Mesodermal cell (in vitro differentiated cells): ENCODE data around the gene POLR2A.
"Not testable (repeated sequence)": the region's sequence is repeated elsewhere in the genome, so short reads cannot be mapped to it uniquely, and the experiment has no call there.

ENCODE experiments used
- H3K27ac ChIP-seq: 2 replicates; pipeline ENCODE4 v1.7.0; 2013; ENCODE audit warnings: mild to moderate bottlenecking, low read depth, low read length, moderate library complexity; ENCODE audit not compliant: severe bottlenecking
- H3K36me3 ChIP-seq: 2 replicates; pipeline ENCODE4 v1.7.1; 2013; ENCODE audit warnings: mild to moderate bottlenecking, low read length, moderate library complexity; ENCODE audit not compliant: control insufficient read depth, insufficient read depth
- H3K4me1 ChIP-seq: one replicate; pipeline ENCODE4 v1.7.1; 2013; ENCODE audit warnings: mild to moderate bottlenecking, low read length; ENCODE audit not compliant: insufficient read depth, control insufficient read depth, poor library complexity, severe bottlenecking
- H3K4me3 ChIP-seq: 2 replicates; pipeline ENCODE4 v1.7.0; 2013; ENCODE audit warnings: low read length, control low read depth, mild to moderate bottlenecking; ENCODE audit not compliant: insufficient read depth, poor library complexity, severe bottlenecking; ENCODE audit errors: extremely low read depth
- H3K9me3 ChIP-seq: 2 replicates; pipeline ENCODE4 v1.7.1; 2013; ENCODE audit warnings: mild to moderate bottlenecking, low read length, moderate library complexity; ENCODE audit not compliant: control insufficient read depth
- WGBS, 2 experiments: methylation state at CpG; one replicate each; pipeline ENCODE4 v1.1.5; 2013; ENCODE audit warnings: missing lambda C conversion rate in 2 of 2; ENCODE audit not compliant: insufficient coverage in 2 of 2; 5-methylcytosine and 5-hydroxymethylcytosine counted together

POLR2A gene

DNA sequence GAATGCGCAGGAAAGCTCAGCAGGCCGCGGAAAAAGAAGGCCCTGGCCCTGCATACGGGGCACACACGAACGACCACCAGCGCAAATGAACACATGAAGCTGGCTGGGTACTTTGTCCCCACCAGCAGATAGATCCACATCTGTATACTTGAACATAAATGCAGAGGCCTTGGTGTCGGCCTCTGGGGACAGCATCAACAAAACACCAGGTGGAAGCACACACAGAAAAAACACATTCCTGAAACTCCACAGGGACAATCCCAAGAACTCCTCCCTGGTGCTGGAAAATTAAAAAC is 4.1 kb upstream of the POLR2A start:
- 19 to 24% methylated on average over 6 to 8 of the region's 8 CpGs for WGBS, 2 experiments
- Histone ChIP-seq H3K27ac (peak overlapping the region; percentile 83), H3K4me3 (peak overlapping the region; percentile 72), H3K4me1 (peaks cover 40% of the 10 kb centered on the region), H3K36me3 (no peaks in the 10 kb centered on the region), H3K9me3 (no peaks in the 10 kb centered on the region)

DNA sequence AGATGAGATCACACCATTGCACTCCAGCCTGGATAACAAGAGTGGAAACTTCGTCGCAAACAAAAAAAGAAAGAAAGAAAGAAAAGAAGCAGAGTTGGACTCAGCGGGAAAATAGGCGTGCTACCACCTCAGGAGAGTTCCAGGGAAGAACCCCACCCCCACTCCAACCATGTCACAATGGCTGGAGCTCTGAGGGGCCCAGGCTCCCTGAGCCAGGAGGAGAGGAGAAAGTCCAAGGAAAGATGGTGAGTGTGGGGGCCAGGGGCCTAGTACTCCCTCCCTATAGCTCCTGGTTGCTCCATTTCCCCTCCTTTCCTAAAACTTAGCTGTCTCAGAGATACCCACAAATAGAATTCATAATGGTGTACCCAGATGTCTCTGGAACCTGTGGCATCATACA is 2.9 kb upstream of the POLR2A start, which contains the start of gene SLC35G6:
TSS of gene SLC35G6 (plus strand) at position 172 of the 400 bp plus-strand sequence. CDS start at position 243, 71 bp downstream.
- 80% methylated on average over 1 of the region's 4 CpGs; no CpG with 5 or more reads in 1 of the 2 experiments for WGBS, 2 experiments
- not testable (repeated sequence) for H3K36me3 ChIP-seq, H3K9me3 ChIP-seq
- Histone ChIP-seq H3K4me3 (peak within 1 kb of the TSS; percentile 72), H3K27ac (peak within 1 kb of the TSS; percentile 83), H3K4me1 (peaks cover 44% of the 10 kb centered on the region)

DNA sequence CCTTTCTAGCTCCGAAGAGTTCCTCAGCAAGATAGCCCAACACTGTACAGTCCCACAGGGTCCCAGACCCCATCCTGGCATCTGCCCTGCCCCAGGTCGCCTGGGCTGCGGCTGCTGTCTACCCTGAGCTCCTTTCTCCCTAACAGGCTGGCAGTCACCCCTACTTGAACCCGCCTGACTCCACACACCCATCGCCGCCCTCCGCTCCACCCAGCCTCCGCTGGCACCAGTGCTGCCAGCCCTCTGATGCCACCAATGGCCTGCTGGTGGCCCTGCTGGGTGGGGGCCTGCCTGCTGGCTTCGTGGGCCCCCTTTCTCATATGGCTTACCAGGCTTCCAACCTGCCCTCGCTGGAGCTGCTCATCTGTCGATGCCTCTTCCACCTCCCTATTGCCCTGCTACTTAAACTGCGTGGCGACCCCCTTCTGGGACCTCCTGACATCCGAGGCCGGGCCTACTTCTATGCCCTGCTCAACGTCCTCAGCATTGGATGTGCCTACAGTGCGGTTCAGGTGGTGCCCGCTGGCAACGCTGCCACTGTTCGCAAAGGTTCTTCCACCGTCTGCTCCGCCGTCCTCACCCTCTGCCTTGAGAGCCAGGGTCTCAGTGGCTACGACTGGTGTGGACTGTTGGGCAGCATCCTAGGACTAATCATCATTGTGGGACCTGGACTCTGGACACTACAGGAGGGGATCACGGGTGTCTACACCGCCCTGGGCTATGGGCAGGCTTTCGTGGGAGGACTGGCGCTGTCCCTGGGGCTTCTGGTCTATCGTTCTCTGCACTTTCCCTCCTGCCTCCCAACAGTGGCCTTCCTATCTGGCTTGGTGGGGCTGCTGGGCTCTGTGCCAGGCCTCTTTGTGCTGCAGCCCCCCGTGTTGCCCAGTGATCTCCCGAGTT is 2.1 kb upstream of the POLR2A start:
- WGBS, 2 experiments, result 94 to 95% methylated on average over 13 to 23 of the region's 31 CpGs
- H3K4me3 ChIP-seq, H3K9me3 ChIP-seq, H3K27ac ChIP-seq: not testable (repeated sequence)
- Histone ChIP-seq H3K4me1 (peaks cover 44% of the 10 kb centered on the region), H3K36me3 (peaks cover 14% of the 10 kb centered on the region)

DNA sequence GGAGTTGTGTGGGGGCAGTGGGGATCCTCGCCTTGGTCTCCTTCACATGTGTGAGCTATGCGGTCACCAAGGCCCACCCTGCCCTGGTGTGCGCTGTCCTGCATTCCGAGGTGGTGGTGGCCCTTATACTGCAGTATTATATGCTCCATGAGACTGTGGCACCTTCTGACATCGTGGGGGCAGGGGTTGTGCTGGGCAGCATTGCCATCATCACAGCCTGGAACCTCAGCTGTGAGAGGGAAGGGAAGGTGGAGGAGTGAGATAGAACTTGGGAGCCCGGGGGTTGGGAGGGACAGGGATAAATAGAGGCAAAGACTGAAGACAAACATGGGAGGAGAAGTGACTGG is 1.5 kb upstream of the POLR2A start:
- WGBS, 2 experiments, result 43 to 100% methylated on average over 1 to 2 of the region's 6 CpGs
- H3K36me3 ChIP-seq, result peaks cover 20% of the 10 kb centered on the region
- peak overlapping the region; percentile 60 for H3K4me3 ChIP-seq
- H3K27ac ChIP-seq, result peak overlapping the region; percentile 99
- H3K4me1 ChIP-seq, result peaks cover 39% of the 10 kb centered on the region
- not testable (repeated sequence) for H3K9me3 ChIP-seq

DNA sequence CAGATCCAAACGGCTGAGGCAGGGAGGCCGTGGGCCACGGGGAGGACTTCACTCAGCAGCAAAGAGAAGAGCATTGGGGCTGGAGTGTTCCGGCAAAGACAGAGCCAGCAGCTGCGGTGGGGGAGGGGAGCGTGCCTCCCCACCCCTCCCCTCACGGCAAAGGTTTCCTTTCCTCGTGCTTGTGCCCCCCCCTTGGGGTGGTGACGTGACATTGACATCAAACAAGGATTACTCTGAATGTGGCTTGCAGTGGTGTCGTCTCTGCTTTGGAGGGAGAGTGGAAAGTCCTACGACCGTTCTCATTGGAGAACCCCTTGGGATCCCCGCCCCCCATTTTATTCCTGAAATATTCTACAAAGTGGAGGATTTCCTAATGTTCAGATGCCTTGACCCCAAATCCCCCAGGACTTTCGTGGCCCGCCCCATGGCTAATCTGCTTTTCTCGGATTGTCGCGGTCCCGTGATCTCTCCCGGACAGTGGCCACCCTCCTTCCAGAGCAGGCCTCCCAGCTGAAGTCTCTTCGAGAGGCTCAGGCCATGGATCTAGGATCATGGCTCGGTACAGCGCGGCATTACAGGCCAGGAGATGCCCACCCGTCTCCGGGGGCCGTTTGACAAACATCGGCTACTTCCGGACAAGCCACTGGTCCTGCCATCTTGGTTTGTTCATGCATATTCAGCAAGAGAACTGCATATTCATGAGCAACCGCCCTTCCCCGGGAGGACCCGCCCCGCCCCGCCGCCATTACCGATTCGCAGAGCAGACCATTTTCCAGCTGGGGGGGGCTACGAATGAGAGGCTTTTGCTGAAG is 705 bp upstream of the POLR2A start:
- 2 to 3% methylated on average over 20 to 26 of the region's 38 CpGs for whole genome bisulfite sequencing, 2 experiments
- peak overlapping the region; percentile 60 for H3K4me3 ChIP-seq
- peak overlapping the region; percentile 99 for H3K27ac ChIP-seq
- peaks cover 22% of the 10 kb centered on the region for H3K36me3 ChIP-seq
- no peaks in the 10 kb centered on the region for H3K9me3 ChIP-seq
- H3K4me1 ChIP-seq, result peaks cover 36% of the 10 kb centered on the region

DNA sequence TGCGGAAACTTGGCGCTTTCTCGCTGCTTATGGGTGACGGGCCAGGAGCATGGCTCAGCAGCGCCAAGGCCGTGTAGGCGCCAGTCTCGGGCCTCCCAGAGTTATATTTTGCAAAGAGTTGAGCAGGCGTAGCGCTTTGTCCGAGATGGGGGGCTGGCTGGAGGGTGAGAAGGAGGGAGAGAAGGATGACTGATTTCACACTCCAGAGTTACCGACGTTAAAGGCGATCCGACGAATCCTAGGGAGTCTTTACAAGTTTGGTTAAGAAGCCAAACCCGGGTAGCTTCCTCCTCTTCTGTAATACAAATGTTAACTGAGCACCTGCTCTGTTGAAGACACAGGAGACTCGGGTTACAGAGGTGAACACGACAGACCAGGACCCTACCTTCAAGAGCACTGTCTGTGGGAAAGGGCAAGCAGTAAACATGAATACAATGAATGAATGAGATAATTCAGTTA is 782 bp downstream of the POLR2A start:
- Histone ChIP-seq H3K4me3 (peak overlapping the region; percentile 60), H3K36me3 (peaks cover 35% of the 10 kb centered on the region), H3K4me1 (peaks cover 33% of the 10 kb centered on the region), H3K27ac (peak overlapping the region; percentile 74), H3K9me3 (no peaks in the 10 kb centered on the region)
- WGBS, 2 experiments, result 0 to 4% methylated on average over 11 to 18 of the region's 19 CpGs

DNA sequence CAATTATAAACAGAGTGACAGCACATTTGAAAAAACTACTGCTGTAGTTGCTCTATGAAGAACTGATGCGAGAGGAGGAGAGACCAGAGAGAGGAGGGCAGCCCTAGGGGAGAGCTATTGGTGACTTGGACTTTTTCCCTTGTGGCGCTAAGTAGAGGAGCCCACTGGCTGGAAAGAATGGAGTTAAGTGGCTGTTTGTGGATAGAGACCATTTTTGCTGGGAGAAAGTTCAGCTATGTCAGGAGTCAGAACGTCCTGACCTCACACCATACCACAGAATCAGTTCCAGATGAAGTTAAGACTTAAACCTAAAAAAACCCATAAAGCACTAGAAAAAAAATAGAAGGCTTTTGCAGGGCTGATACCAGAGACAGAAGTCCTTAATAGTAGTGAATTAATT is 2.0 kb downstream of the POLR2A start:
- Histone ChIP-seq H3K4me1 (peaks cover 24% of the 10 kb centered on the region), H3K9me3 (no peaks in the 10 kb centered on the region), H3K27ac (no peak overlapping the region), H3K36me3 (peaks cover 48% of the 10 kb centered on the region), H3K4me3 (peak overlapping the region; percentile 60)
- 93% methylated on average over 2 of the region's 3 CpGs; no CpG with 5 or more reads in 1 of the 2 experiments for WGBS, 2 experiments

DNA sequence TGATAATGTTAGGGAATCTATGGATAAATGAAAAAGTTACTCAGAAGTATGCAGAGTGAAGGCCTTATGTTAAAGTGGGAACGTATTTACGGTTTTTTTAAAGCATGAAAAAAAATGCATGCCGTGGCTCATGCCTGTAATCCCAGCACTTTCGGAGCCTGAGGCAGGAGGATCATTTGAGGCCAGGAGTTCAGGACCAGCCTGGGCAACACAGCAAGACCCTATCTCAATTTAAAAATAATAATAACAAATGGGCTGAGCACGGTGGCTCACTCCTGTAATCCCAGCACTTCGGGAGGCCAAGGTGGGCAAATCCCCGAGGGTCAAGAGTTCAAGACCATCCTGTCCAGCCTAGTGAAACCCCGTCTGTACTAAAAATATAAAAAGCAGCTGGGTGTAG is 6.0 kb downstream of the POLR2A start:
- peaks cover 19% of the 10 kb centered on the region for H3K4me1 ChIP-seq
- peaks cover 85% of the 10 kb centered on the region for H3K36me3 ChIP-seq
- WGBS, 2 experiments, result 87 to 90% methylated on average over 8 of the region's 8 CpGs
- no peak overlapping the region for H3K27ac ChIP-seq
- H3K4me3 ChIP-seq, result no peak overlapping the region
- H3K9me3 ChIP-seq, result no peaks in the 10 kb centered on the region

DNA sequence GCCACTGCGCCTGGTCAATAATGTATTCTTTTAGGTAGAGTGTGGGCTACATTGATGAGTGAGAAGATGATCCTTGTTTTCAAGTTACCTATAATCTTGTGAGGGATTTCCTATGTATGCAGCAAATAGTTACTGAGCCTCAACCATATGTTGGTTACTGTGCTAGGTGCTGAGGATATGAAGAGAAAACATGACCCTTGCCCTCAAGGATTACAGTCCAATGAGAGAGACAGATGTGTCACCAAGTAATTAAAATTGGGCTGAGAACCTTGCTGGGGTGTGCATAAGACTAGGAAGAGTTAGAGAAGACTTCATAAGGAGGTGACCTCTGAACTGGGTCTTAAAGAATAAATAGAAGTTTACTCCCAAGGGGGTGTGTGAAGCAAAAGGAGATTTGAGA is 7.4 kb downstream of the POLR2A start:
- Histone ChIP-seq H3K9me3 (no peaks in the 10 kb centered on the region), H3K36me3 (peaks cover 90% of the 10 kb centered on the region), H3K4me1 (peaks cover 10% of the 10 kb centered on the region), H3K27ac (no peak overlapping the region), H3K4me3 (no peak overlapping the region)
- 88% methylated on average over 1 of the region's 1 CpG; no CpG with 5 or more reads in 1 of the 2 experiments for WGBS, 2 experiments

DNA sequence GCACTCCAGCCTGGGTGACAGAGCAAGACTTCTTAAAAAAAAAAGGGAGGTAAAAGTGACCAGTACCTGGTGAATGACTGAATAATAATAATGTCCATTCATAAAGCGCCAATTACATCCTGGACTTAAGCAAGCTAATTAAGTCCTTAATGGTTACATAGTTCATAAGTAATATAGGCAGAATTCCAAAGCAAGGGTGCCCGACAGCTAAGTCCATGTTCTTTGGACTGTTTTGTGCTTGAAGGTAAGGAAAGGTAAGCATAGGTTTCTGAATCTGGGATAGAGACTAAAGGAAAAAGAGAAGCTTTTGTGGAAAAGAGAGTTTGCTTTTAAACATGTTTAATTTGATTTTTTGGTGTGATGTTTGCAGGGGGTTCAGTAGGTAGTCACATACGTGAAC is 9.8 kb downstream of the POLR2A start:
- 100% methylated on average over 2 of the region's 3 CpGs for WGBS, 2 experiments
- Histone ChIP-seq H3K27ac (no peak overlapping the region), H3K9me3 (no peaks in the 10 kb centered on the region), H3K4me1 (no peaks in the 10 kb centered on the region), H3K4me3 (no peak overlapping the region), H3K36me3 (peaks cover 97% of the 10 kb centered on the region)
